NCI-H2227 (cell line): Measurements from ENCODE around the gene ZNF195.
"Not testable (repeated sequence)": the region's sequence is repeated elsewhere in the genome, so short reads cannot be mapped to it uniquely, and the experiment has no call there.

Experiments
- DNase-seq: peaks from one replicate; lab custom pipeline; 2025; ENCODE audit not compliant: unreplicated experiment; lab: John Stamatoyannopoulos, UW

Gene ZNF195

DNA sequence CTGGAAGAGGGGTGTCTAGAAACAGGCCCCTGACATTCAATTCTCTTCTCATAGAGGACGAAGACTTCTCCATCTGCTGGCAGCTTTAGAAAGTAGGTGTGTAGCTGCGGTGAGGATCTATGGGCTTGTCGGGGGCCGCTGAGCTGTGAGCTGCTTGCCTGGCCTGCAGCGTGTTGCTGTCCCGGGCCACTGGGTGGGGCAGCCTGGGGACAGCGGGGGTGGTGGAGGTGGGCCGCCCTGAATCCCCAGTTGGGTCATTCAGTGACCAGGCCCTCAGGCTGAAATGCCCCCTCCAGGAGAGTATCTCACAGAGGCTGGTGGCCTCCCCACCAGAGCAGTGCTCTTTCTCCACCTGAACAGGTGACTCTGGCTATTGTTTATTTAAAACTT is 23.9 kb upstream of the ZNF195 start:
- DNase-seq: not testable (repeated sequence)

DNA sequence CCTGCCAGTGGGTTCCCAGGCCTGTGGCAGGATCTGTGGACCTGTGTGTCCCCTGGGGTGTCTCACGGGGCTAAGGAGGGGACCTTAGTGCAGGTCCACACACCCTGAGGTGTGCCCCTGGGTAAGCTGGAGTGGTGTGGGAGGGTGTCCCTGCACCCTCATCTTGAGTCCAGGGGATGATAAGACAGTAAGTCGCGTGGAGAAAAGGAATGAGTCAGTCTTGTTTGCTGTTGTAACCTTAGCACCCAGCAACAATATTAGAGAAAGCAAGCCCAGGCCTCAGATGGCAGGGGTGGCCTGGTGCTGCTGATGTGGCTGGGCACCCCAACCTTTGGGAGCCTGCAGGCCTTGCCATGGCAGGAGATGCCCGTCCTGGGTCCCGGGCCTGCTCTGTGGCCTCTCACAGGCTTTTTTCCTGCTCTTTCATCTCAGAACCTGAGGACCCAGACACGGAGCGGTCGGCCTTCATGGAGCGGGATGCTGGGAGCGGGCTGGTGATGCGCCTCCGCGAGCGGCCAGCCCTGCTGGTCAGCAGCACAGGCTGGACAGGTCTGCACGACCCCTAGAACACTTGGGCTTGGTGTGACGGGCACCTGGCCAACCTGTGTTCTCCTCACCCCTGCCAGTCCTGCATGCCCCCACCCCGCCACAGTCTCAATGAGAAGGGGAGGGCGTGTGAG is 23.4 kb upstream of the ZNF195 start:
- DNase-seq: not testable (repeated sequence)

DNA sequence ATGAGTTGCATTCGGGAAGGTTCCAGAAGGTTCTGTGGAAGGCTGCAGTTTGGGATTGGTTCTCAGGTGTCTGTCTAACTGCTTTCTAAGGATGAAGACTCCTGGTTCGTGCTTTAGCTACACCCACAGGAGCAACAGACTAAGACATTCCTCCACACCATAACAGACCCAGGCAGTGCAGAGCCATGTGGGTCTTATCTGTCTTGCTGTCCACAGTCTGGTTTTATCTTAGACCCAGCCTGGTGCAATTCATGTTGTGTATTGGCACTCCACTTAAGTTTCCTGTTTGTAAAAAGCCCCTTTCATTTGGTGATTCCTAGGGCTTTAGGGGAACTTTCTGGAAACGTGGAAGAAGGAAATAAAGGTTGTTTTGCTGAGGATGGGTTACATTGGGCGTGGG is 22.1 kb upstream of the ZNF195 start:
- DNase-seq: not testable (repeated sequence)

DNA sequence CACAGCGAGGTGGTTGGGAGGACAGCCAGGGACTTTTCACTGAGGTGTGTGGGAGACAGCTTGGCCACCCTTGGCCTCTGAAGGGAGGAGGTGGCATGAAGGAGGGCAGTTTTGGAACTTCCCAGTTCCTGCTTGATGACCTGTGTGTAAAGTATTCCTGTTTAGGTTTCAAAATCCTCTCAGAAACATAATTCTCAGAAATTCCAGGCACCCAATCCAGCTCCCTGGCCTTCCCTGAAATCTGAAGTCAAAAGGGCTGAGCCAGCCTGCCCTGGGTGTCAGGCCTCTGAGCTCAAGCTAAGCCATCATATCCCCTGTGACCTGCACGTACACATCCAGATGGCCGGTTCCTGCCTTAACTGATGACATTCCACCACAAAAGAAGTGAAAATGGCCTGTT is 19.6 kb upstream of the ZNF195 start:
- not testable (repeated sequence) for DNase-seq

GRCh38 chr11:3398106-3398505 is 19.2 kb upstream of the ZNF195 start:
- DNase-seq: not testable (repeated sequence)

DNA sequence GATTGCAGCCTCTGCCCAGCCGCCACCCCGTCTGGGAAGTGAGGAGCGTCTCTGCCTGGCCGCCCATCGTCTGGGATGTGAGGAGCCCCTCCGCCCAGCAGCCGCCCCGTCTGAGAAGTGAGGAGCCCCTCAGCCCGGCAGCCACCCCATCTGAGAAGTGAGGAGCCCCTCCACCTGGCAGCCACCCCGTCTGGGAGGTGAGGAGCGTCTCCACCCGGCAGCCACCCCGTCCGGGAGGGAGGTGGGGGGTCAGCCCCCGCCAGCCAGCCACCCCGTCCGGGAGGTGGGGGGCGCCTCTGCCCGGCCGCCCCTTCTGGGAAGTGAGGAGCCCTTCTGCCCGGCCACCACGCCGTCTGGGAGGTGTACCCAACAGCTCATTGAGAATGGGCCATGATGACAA is 18.3 kb upstream of the ZNF195 start:
- DNase-seq: not testable (repeated sequence)

GRCh38 chr11:3395468-3395867 is 16.5 kb upstream of the ZNF195 start:
- DNase-seq: not testable (repeated sequence)

DNA sequence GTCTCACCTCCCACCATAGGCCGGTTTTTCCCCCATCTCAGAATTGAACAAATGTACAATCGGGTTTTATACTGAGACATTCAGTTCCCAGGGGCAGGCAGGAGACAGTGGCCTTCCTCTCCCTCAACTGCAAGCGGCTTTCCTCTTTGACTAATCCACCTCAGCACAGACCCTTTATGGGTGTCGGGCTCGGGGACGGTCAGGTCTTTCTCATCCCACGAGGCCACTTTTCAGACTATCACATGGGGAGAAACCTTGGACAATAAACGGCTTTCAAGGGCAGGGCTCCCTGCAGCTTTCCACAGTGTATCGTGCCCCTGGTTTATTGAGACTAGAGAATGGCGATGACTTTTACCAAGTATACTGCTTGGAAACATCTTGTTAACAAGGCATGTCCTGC is 16.0 kb upstream of the ZNF195 start:
- not testable (repeated sequence) for DNase-seq

- not testable (repeated sequence) for DNase-seq
Measured at GRCh38 chr11:3393450-3393849, 14.5 kb upstream of the ZNF195 start.

GRCh38 chr11:3382613-3383285 is 3.8 kb upstream of the ZNF195 start:
- no peak for DNase-seq

- DNase-seq: no peak
Measured at GRCh38 chr11:3381794-3382193, 2.8 kb upstream of the ZNF195 start.

DNA sequence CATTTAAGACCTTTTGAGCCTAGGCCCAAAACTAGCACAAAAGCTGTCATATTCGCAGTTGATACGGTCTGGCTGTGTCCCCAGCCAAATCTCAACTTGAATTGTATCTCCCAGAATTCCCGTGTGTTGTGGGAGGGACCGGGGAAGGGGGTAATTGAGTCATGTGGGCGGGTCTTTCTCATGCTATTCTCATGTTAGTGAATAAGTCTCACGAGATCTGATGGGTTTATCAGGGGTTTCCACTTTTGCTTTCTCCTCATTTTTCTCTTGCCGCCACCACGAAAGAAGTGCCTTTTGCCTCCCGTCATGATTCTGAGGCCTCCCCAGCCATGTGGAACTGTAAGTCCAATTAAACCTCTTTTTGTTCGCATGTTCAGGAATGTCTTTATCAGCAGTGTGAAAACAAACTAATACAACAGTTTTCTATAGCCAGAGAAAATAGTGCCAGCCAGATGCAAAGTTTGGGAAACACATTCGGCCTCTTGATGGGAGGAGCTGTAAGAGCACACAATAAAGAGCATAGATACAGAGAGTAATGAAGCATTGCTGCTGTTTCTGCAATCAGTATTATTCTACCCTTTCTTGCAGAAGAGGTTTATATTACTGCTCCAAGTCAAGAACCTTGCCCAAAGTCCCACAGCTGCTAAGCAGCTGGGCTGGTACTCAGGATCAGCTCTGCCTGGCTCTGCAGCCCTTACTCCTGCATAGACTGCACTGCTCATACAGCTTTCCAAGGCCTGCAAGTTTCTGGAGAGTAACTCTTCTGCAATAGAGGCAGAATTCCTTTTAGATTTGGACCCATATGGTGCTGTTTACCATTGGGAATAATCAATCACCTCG is 2.0 kb upstream of the ZNF195 start:
- DNase-seq: no peak

DNA sequence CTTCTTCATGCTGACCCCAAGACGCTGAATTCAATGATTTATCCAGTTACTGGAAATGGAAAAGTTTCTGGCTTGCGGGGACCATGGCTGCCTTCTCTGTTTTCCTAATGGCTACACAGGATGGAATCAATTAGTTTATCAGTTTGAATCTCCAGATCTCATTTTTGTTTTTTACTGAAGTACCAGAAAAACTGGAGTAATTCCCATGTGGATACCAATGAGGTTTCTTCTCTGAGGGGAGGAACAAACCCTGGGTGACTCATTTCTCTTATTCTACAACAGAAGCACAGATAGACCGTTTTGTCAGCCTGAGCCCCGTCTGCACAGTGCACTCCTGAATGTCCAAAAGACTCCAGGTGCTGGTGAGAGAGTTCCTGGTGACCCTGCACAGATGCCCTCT is 3.4 kb downstream of the ZNF195 start:
- DNase-seq: no peak

DNA sequence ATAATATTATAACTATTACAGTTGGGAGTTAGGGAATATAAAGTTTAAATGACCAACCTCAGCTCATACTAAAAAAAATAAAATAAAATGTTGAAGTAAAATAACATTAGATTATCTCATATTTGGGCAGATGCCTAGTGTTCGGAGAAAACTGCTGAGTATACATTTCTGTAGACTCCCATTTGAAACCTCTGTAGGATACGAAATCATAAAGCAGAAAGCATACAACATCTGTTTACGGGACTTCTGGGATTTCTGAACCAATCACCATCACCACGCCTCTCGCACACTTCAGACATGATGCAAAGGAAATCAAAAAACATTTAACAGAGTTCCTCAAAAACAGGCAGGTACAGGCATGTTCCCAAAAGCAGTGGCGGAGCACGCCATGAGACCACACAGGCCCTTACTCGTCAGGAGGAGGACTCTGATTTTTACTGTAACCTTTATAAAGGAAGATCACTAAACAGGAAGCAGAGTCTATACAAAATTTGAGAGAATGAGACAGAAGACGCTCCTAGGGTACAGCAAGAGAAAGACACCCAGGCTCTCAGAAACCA is 8.6 kb downstream of the ZNF195 start:
- DNase-seq: no peak

DNA sequence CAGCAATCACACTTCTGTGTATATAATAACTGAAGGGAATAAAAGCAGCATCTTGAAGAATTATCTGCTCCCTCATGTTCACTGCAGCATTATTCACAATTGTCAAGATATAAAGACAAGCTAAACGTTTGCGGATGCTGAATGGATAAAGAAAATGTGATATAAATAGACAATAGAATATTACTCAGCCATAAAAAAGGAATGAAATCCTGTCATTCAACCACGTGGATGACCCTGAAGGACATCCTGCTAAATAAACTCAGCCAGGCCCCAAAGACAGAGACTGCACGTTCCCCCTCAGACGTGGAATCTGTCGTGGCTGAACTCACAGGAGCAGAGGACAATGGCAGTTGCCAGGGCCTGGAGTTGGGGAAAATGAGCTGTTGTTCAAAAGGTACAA is 9.6 kb downstream of the ZNF195 start:
- no peak for DNase-seq

GRCh38 chr11:3368199-3368598 is 10.7 kb downstream of the ZNF195 start:
- no peak for DNase-seq

DNA sequence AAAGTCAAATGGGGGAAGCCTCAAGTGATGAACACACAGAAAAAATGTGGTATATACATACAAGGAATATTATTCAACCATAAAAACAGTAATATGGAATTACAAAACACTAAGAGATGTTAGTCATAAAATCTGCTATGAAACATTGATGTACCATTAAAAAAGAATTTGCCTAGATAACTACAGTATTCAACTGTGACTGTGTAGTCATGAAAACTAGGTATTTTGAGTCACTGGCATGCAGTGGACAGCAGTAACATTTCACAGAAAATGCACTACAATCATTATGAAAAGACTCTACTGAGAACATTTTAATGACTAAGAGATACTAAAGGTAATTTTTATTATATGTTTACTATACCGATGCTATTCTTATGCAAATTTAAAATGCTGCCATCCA is 11.7 kb downstream of the ZNF195 start:
- no peak for DNase-seq

DNA sequence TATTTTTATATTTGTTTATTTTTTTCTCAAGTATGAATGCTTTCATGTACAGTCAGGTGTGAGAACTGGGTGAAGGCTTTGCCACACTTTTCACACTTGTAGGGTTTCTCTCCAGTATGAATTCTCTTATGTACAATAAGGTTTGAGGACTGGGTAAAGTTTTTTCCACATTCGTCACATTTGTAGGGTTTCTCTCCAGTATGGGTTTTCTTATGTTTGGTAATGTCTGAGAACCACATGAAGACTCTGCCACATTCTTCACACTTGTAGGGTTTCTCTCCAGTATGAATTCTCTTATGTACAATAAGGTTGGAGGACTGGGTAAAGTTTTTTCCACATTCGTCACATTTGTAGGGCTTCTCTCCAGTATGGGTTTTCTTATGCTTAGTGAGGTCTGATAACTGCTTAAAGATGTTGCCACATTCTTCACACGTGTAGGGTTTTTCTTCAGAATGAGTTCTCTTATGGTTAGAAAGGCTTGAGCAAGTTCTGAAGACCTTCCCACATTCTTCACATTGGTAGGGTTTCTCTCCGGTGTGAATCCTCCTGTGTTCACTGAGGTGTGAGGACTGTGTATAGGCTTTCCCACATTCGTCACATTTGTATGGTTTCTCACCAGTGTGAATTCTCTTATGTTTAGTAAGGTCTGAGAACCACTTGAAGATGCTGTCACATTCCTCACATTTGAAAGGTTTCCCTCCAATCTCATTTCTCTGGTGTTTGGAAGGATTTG is 19.7 kb downstream of the ZNF195 start:
- DNase-seq: no peak

DNA sequence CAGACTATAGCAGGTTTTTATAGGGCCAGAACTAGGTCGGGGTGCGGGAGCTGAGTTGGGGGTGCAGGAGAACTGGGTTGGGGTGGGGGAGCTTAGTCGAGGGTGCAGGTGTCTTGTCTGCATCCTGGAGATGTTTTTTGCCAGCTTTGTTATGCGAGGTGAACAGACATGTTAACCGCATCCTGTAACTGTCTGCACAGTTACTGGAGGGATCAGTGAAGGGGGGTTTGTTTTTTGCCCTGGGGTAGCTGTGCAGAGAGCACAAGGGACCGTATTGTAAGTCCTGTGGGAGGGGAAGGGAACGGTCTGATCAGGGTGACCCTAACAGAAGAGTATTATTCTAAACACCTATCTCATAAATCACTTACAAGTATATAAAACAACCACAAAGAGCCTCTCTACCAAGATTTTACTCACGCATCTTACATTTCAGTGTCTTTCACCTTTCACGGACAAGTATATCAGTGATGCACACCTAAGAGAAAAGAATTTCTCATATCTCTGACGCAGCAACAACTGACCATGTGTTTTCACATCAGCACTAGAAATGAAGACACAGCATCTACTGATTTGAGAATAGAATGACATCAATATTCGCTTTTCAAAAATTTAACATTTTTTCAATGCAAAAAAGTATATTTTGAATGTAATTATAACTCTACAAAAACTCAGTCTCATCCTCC is 20.8 kb downstream of the ZNF195 start:
- no peak for DNase-seq

GRCh38 chr11:3357302-3357701 is 21.6 kb downstream of the ZNF195 start:
- DNase-seq: no peak
